IMR-90 (cell line): ENCODE data around the gene NHLRC1. TPM values are rescaled to one million over a fixed set of nuclear protein-coding genes. Genes with fewer than 3 reads are reported as not detected.

Experiments
- ATAC-seq: fragments of 200-7000 bp; cut with Tn5 transposase; 2 replicates; pipeline ENCODE4 v1.9.1; 2020; ENCODE audit warnings: low read depth, mild to moderate bottlenecking, moderate library complexity
- BruUV-seq: library from RNA; stranded (reverse); fragments of 400-500 nt; replicated peaks from 2 replicates; lab custom pipeline; 2021; lab: Mats Ljungman, UMichigan
- CTCF ChIA-PET: fragments of 300-600 bp; formaldehyde crosslinking; extraction: SDS; loops from one replicate; lab custom pipeline; 2021; ENCODE audit warnings: antibody characterized with exemption; lab: Yijun Ruan, JAX
- POLR2A ChIA-PET: fragments of 300-600 bp; sonication (Branson Sonifier 250); formaldehyde crosslinking; loops from one replicate; lab custom pipeline; 2022; ENCODE audit warnings: antibody characterized with exemption; ENCODE audit not compliant: unreplicated experiment; lab: Charles Lee
- DNase-seq: peaks from one replicate; pipeline ENCODE4 v3.0.0; 2013
- H2AFZ ChIP-seq: replicated peaks from 2 replicates; pipeline ENCODE3; 2013; ENCODE audit warnings: low read length, mild to moderate bottlenecking; ENCODE audit not compliant: poor library complexity
- H2AK5ac ChIP-seq: 2 replicates; pipeline ENCODE4 v1.6.1; 2013; ENCODE audit warnings: low read depth, low read length, inconsistent platforms
- H2AK9ac ChIP-seq: replicated peaks from 2 replicates; pipeline ENCODE3; 2013; ENCODE audit warnings: mild to moderate bottlenecking, low read depth, low read length, moderate library complexity; ENCODE audit not compliant: poor library complexity
- H2BK120ac ChIP-seq: 2 replicates; pipeline ENCODE4 v1.6.1; 2013; ENCODE audit warnings: low read depth, low read length, inconsistent platforms
- H2BK15ac ChIP-seq: 3 replicates; pipeline ENCODE4 v1.6.1; 2013; ENCODE audit warnings: low read depth, low read length, inconsistent platforms
- H2BK20ac ChIP-seq: 2 replicates; pipeline ENCODE4 v1.6.1; 2013; ENCODE audit warnings: low read depth, mild to moderate bottlenecking, inconsistent platforms, low read length, moderate library complexity
- H2BK5ac ChIP-seq: 2 replicates; pipeline ENCODE4 v1.6.1; 2013; ENCODE audit warnings: mild to moderate bottlenecking, low read depth, low read length, inconsistent platforms; ENCODE audit not compliant: poor library complexity, severe bottlenecking
- H3K14ac ChIP-seq: replicated peaks from 2 replicates; pipeline ENCODE4 v1.6.1; 2013; ENCODE audit warnings: low read depth, low read length, inconsistent platforms
- H3K18ac ChIP-seq: 2 replicates; pipeline ENCODE4 v1.6.1; 2013; ENCODE audit warnings: low read depth, low read length, control low read depth
- H3K23ac ChIP-seq: 2 replicates; pipeline ENCODE4 v1.6.1; 2013; ENCODE audit warnings: low read depth, low read length, inconsistent platforms
- H3K27ac ChIP-seq: 2 replicates; pipeline ENCODE4 v1.5.1; 2013; ENCODE audit warnings: mild to moderate bottlenecking, control low read depth, low read length; ENCODE audit not compliant: insufficient read depth
- H3K27me3 ChIP-seq: 2 replicates; pipeline ENCODE4 v1.6.1; 2013; ENCODE audit warnings: low read length; ENCODE audit not compliant: control insufficient read depth, insufficient read depth
- H3K36me3 ChIP-seq: 2 replicates; pipeline ENCODE4 v1.6.1; 2013; ENCODE audit warnings: low read length, mixed read lengths; ENCODE audit not compliant: control insufficient read depth, insufficient read depth
- H3K4ac ChIP-seq: 2 replicates; pipeline ENCODE4 v1.6.1; 2013; ENCODE audit warnings: low read depth, low read length, inconsistent platforms
- H3K4me1 ChIP-seq: 2 replicates; pipeline ENCODE4 v1.6.1; 2013; ENCODE audit warnings: low read length, mixed read lengths; ENCODE audit not compliant: control insufficient read depth, insufficient read depth
- H3K4me2 ChIP-seq: 2 replicates; pipeline ENCODE4 v1.6.1; 2013; ENCODE audit warnings: low read depth, mild to moderate bottlenecking, control low read depth, low read length, moderate library complexity
- H3K4me3 ChIP-seq: 2 replicates; pipeline ENCODE4 v1.5.1; 2013; ENCODE audit warnings: low read depth, mild to moderate bottlenecking, control low read depth, low read length, moderate library complexity; ENCODE audit not compliant: insufficient read depth
- H3K56ac ChIP-seq: 2 replicates; pipeline ENCODE4 v1.6.1; 2013; ENCODE audit warnings: low read length, inconsistent platforms; ENCODE audit not compliant: insufficient read depth; ENCODE audit errors: extremely low read depth
- H3K79me1 ChIP-seq, 2 experiments: 2 replicates each; pipeline ENCODE4 v1.6.1; 2013; ENCODE audit warnings: low read length in 2 of 2, inconsistent platforms in 1 of 2, low read depth in 1 of 2
- H3K9ac ChIP-seq: 2 replicates; pipeline ENCODE4 v1.6.1; 2013; ENCODE audit warnings: low read depth, low read length, control low read depth
- H3K9me1 ChIP-seq: 2 replicates; pipeline ENCODE4 v1.6.1; 2013; ENCODE audit warnings: low read length, inconsistent platforms; ENCODE audit not compliant: insufficient read depth
- H3K9me3 ChIP-seq: 2 replicates; pipeline ENCODE4 v1.6.1; 2013; ENCODE audit warnings: low read length; ENCODE audit not compliant: control insufficient read depth, insufficient read depth
- H4K20me1 ChIP-seq: 2 replicates; pipeline ENCODE4 v1.6.1; 2013; ENCODE audit warnings: low read length, inconsistent platforms; ENCODE audit not compliant: insufficient read depth
- H4K5ac ChIP-seq: 2 replicates; pipeline ENCODE4 v1.6.1; 2013; ENCODE audit warnings: mild to moderate bottlenecking, low read depth, low read length, control low read depth
- H4K8ac ChIP-seq, 2 experiments: 2 replicates each; pipeline ENCODE4 v1.6.1; 2013; ENCODE audit warnings: low read depth in 2 of 2, low read length in 2 of 2, control low read depth in 1 of 2, inconsistent platforms in 1 of 2
- H4K91ac ChIP-seq: 2 replicates; pipeline ENCODE4 v1.6.1; 2013; ENCODE audit warnings: low read depth, low read length, inconsistent platforms; ENCODE audit not compliant: insufficient read depth
- CEBPB ChIP-seq: IDR thresholded peaks from 2 replicates; pipeline ENCODE4 v1.6.1; 2012; ENCODE audit warnings: low read depth, low read length, improper control_type of control experiment
- CHD1 ChIP-seq: IDR thresholded peaks from 2 replicates; pipeline ENCODE4 v1.6.1; 2012; ENCODE audit warnings: low read depth, low read length, improper control_type of control experiment
- FOS ChIP-seq: fragments of 150-350 bp; IDR thresholded peaks from 2 replicates; pipeline ENCODE4 v1.6.1; 2016; ENCODE audit warnings: low read depth, low read length
- MAFK ChIP-seq: IDR thresholded peaks from 2 replicates; pipeline ENCODE4 v1.6.1; 2012; ENCODE audit warnings: low read depth, low read length, improper control_type of control experiment
- MXI1 ChIP-seq: IDR thresholded peaks from 2 replicates; pipeline ENCODE4 v1.6.1; 2012; ENCODE audit warnings: low read depth, mild to moderate bottlenecking, low read length, moderate library complexity, borderline replicate concordance
- NFE2L2 ChIP-seq: fragments of 150-350 bp; IDR thresholded peaks from 2 replicates; pipeline ENCODE4 v1.6.1; 2016; ENCODE audit warnings: low read depth, mild to moderate bottlenecking, low read length
- POLR2A ChIP-seq: IDR thresholded peaks from 2 replicates; pipeline ENCODE4 v1.6.1; 2012; ENCODE audit warnings: mild to moderate bottlenecking, low read depth, low read length
- RCOR1 ChIP-seq: IDR thresholded peaks from 2 replicates; pipeline ENCODE4 v1.6.1; 2012; ENCODE audit warnings: mild to moderate bottlenecking, low read length, improper control_type of control experiment; ENCODE audit not compliant: insufficient replicate concordance
- SMC3 ChIP-seq: fragments of 150-350 bp; IDR thresholded peaks from 2 replicates; pipeline ENCODE4 v1.6.1; 2016; ENCODE audit warnings: low read depth, mild to moderate bottlenecking, antibody characterized with exemption, low read length, moderate library complexity
- WGBS, 2 experiments: methylation state at CpG; one replicate each; pipeline versions ENCODE4 v1.1.5 to v1.1.7; 2013; ENCODE audit warnings: missing lambda C conversion rate in 2 of 2; ENCODE audit not compliant: insufficient read length in 1 of 2; ENCODE audit errors: extremely low coverage in 2 of 2; 5-methylcytosine and 5-hydroxymethylcytosine counted together
- dilution Hi-C: fragments of 300-500 bp; cut with HindIII; formaldehyde crosslinking; loops from one replicate; pipeline ENCODE4 v1.14.3; 2018; ENCODE audit warnings: low sequenced_read_pairs; ENCODE audit not compliant: unreplicated experiment
- in situ Hi-C: fragments of 300-500 bp; cut with MboI; formaldehyde crosslinking; loops from 3 replicates; pipeline ENCODE4 v1.14.3; 2019; ENCODE audit warnings: low sequenced_read_pairs, inconsistent platforms, mixed read lengths
- intact Hi-C: fragments of 100-400 bp; cut with micrococcal nuclease; formaldehyde crosslinking; loops from 2 replicates; pipeline ENCODE4 v1.10.0; 2022
- polyA plus RNA-seq, 3 experiments: library from polyadenylated mRNA; depleted of rRNA; stranded (reverse); fragments of >200 nt; gene quantifications; 2 replicates each; pipeline ENCODE4 v1.2.3, GENCODE V29; 2012; ENCODE audit warnings: low replicate concordance in 1 of 3
- total RNA-seq: library from RNA; depleted of rRNA; stranded (reverse); fragments of >200 nt; gene quantifications from 2 replicates; pipeline ENCODE4 v1.2.3, GENCODE V29; 2012
- TF ChIP-seq, protein P1 (sequence below): fragments of 150-350 bp; IDR thresholded peaks from 2 replicates; pipeline ENCODE4 v1.6.1; 2017; ENCODE audit warnings: mild to moderate bottlenecking, antibody characterized with exemption, low read length, low read depth
- TF ChIP-seq, protein P2 (sequence below): conservative IDR thresholded peaks from 2 replicates; pipeline ENCODE4 v1.5.1; 2012; ENCODE audit warnings: mild to moderate bottlenecking, low read depth, low read length, improper control_type of control experiment
- TF ChIP-seq, protein P3 (sequence below): fragments of 150-350 bp; IDR thresholded peaks from 2 replicates; pipeline ENCODE4 v1.6.1; 2016; ENCODE audit warnings: low read depth, mild to moderate bottlenecking, low read length, moderate library complexity, borderline replicate concordance

The NHLRC1 gene
- total and polyA plus RNA-seq, 2 of the 4 experiments (the other 2 are of a cell fraction) = 1.1 TPM

GRCh38 chr6:18138906-18139305 is 16.4 kb upstream of the NHLRC1 start:
- Histone ChIP-seq H3K9me3 (no peaks in the 10 kb centered on the region), H3K4me3 (no peak overlapping the region), H3K9ac (no peak overlapping the region), H3K27me3 (no peaks in the 10 kb centered on the region), H2AK5ac (no peak overlapping the region), H3K56ac (no peak overlapping the region), H3K18ac (no peak overlapping the region), H3K36me3 (peaks cover 6% of the 10 kb centered on the region), H3K23ac (no peak overlapping the region), H2AK9ac (no peak overlapping the region), H3K27ac (no peak overlapping the region), H3K4me2 (no peak overlapping the region), H3K14ac (no peak overlapping the region), H4K8ac (no peak overlapping the region), H4K91ac (no peak overlapping the region), H3K4me1 (no peaks in the 10 kb centered on the region), H3K9me1 (no peaks in the 10 kb centered on the region; the same call in 1 of the 2 replicates), H3K79me1 (no peaks in the 10 kb centered on the region), H2BK20ac (no peak overlapping the region), H2BK5ac (no peak overlapping the region), H4K20me1 (no peaks in the 10 kb centered on the region), H4K5ac (no peak overlapping the region), H3K4ac (no peak overlapping the region), H2BK120ac (no peak overlapping the region), H2AFZ (no peak overlapping the region), H2BK15ac (no peak overlapping the region)
- ChIA-PET CTCF (interaction anchor here (0.6 to 1.2 kb wide), 2 partner anchors 12 to 1968 kb away, joined by 3 read pairs; no protein-coding TSS in a partner anchor), POLR2A (no interaction called here)
- TF ChIP-seq FOS (no peak), RCOR1 (no peak), NFE2L2 (no peak), MAFK (no peak), CEBPB (no peak), SMC3 (no peak), POLR2A (no peak), MXI1 (no peak), CHD1 (no peak)
- TF ChIP-seq, protein P1, sequence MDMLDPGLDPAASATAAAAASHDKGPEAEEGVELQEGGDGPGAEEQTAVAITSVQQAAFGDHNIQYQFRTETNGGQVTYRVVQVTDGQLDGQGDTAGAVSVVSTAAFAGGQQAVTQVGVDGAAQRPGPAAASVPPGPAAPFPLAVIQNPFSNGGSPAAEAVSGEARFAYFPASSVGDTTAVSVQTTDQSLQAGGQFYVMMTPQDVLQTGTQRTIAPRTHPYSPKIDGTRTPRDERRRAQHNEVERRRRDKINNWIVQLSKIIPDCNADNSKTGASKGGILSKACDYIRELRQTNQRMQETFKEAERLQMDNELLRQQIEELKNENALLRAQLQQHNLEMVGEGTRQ = no peak
- TF ChIP-seq, protein P2, sequence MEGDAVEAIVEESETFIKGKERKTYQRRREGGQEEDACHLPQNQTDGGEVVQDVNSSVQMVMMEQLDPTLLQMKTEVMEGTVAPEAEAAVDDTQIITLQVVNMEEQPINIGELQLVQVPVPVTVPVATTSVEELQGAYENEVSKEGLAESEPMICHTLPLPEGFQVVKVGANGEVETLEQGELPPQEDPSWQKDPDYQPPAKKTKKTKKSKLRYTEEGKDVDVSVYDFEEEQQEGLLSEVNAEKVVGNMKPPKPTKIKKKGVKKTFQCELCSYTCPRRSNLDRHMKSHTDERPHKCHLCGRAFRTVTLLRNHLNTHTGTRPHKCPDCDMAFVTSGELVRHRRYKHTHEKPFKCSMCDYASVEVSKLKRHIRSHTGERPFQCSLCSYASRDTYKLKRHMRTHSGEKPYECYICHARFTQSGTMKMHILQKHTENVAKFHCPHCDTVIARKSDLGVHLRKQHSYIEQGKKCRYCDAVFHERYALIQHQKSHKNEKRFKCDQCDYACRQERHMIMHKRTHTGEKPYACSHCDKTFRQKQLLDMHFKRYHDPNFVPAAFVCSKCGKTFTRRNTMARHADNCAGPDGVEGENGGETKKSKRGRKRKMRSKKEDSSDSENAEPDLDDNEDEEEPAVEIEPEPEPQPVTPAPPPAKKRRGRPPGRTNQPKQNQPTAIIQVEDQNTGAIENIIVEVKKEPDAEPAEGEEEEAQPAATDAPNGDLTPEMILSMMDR = no peak
- TF ChIP-seq, protein P3, sequence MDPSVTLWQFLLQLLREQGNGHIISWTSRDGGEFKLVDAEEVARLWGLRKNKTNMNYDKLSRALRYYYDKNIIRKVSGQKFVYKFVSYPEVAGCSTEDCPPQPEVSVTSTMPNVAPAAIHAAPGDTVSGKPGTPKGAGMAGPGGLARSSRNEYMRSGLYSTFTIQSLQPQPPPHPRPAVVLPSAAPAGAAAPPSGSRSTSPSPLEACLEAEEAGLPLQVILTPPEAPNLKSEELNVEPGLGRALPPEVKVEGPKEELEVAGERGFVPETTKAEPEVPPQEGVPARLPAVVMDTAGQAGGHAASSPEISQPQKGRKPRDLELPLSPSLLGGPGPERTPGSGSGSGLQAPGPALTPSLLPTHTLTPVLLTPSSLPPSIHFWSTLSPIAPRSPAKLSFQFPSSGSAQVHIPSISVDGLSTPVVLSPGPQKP = no peak
- no CpG with 5 or more reads among the region's 5 CpGs for WGBS, 2 experiments
- dilution Hi-C loops = no loop called here
- BruUV-seq = no TSS peak
- intact Hi-C loops = no loop called here
- in situ Hi-C loops = no loop called here
- no peak for ATAC-seq
- DNase-seq = no peak
